GM13976 (cell line): Measurements from ENCODE around the gene EGFLAM.
"Not testable (repeated sequence)": the region's sequence is repeated elsewhere in the genome, so short reads cannot be mapped to it uniquely, and the experiment has no call there.

Source experiments
- DNase-seq: peaks from one replicate; pipeline ENCODE4 v3.0.0; 2012; ENCODE audit warnings: low spot score
- in situ Hi-C: fragments of 300-500 bp; cut with MboI; formaldehyde crosslinking; loops from one replicate; pipeline ENCODE4 v1.12.0; 2022; ENCODE audit warnings: low sequenced_read_pairs, mixed read lengths, inconsistent platforms; ENCODE audit not compliant: unreplicated experiment
- TF ChIP-seq, protein P1 (sequence below): IDR thresholded peaks from 2 replicates; pipeline ENCODE4 v1.5.1; 2012; ENCODE audit warnings: borderline replicate concordance, mild to moderate bottlenecking; ENCODE audit not compliant: insufficient read depth; ENCODE audit errors: extremely low read depth, missing control alignments, control extremely low read depth

EGFLAM gene

DNA sequence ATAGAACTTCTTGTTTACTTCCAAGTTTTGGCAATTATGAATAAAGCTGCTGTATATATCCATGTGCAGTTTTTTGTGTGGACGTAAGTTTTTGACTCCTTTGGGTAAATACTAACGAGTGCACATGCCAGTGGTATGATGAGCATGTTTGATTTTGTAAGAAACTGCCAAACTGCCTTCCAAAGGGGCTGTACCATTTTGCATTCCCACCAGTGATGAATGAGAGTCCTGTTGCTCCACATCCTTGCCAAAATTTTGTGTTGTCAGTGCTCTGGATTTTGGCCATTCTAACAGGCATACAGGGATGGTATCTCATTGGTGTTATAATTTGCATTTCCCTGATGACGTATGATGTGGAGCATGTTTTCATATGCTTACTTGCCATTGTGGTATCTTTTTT is 73.5 kb downstream of the EGFLAM start:
- TF ChIP-seq, protein P1, sequence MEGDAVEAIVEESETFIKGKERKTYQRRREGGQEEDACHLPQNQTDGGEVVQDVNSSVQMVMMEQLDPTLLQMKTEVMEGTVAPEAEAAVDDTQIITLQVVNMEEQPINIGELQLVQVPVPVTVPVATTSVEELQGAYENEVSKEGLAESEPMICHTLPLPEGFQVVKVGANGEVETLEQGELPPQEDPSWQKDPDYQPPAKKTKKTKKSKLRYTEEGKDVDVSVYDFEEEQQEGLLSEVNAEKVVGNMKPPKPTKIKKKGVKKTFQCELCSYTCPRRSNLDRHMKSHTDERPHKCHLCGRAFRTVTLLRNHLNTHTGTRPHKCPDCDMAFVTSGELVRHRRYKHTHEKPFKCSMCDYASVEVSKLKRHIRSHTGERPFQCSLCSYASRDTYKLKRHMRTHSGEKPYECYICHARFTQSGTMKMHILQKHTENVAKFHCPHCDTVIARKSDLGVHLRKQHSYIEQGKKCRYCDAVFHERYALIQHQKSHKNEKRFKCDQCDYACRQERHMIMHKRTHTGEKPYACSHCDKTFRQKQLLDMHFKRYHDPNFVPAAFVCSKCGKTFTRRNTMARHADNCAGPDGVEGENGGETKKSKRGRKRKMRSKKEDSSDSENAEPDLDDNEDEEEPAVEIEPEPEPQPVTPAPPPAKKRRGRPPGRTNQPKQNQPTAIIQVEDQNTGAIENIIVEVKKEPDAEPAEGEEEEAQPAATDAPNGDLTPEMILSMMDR = no peak
- in situ Hi-C loops = no loop called here
- no peak for DNase-seq

DNA sequence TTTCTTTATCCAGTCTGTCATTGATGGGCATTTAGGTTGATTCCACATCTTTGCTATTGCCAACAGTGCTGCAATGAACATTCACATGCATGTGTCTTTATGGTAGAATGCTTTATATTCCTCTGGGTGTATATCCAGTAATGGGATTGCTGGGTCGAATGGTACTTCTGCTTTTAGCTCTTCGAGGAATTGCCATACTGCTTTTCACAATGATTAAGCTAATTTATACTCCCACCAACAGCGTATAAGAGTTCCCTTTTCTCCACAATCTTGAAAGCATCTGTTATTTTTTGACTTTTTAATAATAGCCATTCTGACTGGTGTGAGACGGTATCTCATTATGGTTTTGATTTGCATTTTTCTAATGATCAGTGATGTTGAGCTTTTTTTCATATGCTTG is 74.8 kb downstream of the EGFLAM start:
- in situ Hi-C loops, DNase-seq: not testable (repeated sequence)

- in situ Hi-C loops = no loop called here
- TF ChIP-seq, protein P1 = no peak
- DNase-seq = no peak
Measured at GRCh38 chr5:38338455-38338854, 80.1 kb downstream of the EGFLAM start.

DNA sequence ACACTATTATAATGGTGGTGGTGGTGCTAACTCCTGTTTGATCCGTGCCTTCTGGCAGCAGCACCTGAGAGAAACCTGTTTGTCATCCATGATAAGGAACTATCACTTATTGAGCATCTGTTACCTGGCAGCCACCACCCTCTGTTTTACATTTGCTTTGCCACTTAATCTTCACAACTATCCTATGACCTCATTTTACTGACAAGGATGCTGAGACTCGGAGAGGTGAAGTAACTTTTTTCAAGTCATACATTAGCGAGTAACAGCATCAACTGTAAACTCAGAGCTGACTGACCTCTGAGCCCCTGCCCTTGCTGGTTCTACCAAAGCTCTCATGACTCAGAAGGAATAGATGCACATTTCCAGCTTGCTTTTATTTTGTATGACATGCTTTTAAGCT is 81.1 kb downstream of the EGFLAM start:
- in situ Hi-C loops = no loop called here
- no peak for DNase-seq
- TF ChIP-seq, protein P1 = no peak

DNA sequence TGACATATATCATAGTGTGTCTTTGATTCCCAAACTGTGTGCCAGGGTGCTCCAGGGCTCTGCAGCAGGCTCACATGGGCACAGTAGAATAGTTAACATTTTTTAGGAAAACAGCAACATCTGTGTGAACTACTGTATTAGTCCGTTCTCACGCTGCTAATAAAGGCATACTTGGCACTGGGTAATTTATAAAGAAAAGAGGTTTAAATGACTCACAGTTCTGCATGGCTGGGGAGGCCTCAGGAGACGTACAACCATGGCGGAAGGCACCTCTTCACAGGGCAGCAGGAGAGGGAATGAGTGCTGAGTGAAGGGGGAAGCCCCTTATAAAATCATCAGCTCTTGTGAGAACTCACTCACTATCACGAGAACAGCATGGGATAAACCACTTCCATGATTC is 82.7 kb downstream of the EGFLAM start:
- TF ChIP-seq, protein P1 = no peak
- in situ Hi-C loops = no loop called here
- DNase-seq = no peak

- TF ChIP-seq, protein P1 = no peak
- in situ Hi-C loops = no loop called here
- no peak for DNase-seq
Measured at GRCh38 chr5:38341641-38342040, 83.3 kb downstream of the EGFLAM start.

DNA sequence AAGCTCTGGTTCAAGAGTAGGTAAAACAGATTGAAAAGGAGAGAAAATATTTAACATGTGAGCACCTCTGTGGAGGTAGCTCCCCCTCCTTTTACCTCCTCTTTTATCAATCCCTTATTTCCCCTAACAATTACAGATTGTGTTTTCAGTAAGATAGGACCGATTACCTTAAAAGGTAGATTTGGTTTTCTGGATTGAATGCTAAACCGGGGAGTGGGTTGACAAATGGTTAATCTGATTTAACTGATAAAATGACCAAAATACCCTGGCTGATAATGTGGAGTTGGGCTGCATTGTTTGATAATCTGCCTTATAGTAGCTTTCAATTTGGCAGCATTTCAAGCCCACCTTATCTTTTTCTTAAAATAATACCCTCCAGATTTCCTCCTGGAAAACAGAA is 83.9 kb downstream of the EGFLAM start:
- DNase-seq = no peak
- TF ChIP-seq, protein P1 = no peak
- in situ Hi-C loops = no loop called here
